ENCODE results near the gene CD247.

The CD247 gene

GRCh38 chr1:167456926-167457325 is 61.4 kb downstream of the CD247 start:
- TF ChIP-seq POLR2AphosphoS5 (IDR thresholded peaks at IDR 0.05; ENCODE audit: borderline replicate concordance, low read depth, low read length): no peak
- TF ChIP-seq EZH2 (IDR thresholded peaks at IDR 0.05): no peak
- TF ChIP-seq FOXP2 (optimal IDR thresholded peaks at IDR 0.05; ENCODE audit: control extremely low read depth, extremely low read length, insufficient read depth): no peak
- Histone ChIP-seq H3K36me3 (ENCODE audit: insufficient read depth, low read length) (no peaks in the 10 kb centered on the region), H3K9me3 (ENCODE audit: low read depth, low read length) (no peaks in the 10 kb centered on the region), H3K4me3 (no peak overlapping the region), H3K27ac (no peak overlapping the region), H3K9ac (ENCODE audit: insufficient read length) (no peak overlapping the region)
- DNase-seq (ENCODE audit: low read depth, low spot score): no peak

- H3K4me3 ChIP-seq: peak overlapping the region; percentile 87
- no peak overlapping the region for H3K27ac ChIP-seq
These were observed 61.8 kb downstream of the CD247 start for GRCh38 chr1:167456524-167456923.

GRCh38 chr1:167455786-167456446 is 62.4 kb downstream of the CD247 start:
- no peak for TF ChIP-seq FOXP2 (optimal IDR thresholded peaks at IDR 0.05; ENCODE audit: control extremely low read depth, extremely low read length, insufficient read depth)
- TF ChIP-seq POLR2AphosphoS5 (IDR thresholded peaks at IDR 0.05; ENCODE audit: borderline replicate concordance, low read depth, low read length): no peak
- H3K4me3 ChIP-seq: peak overlapping the region; percentile 87
- H3K9me3 ChIP-seq (ENCODE audit: low read depth, low read length): no peaks in the 10 kb centered on the region
- H3K9ac ChIP-seq (ENCODE audit: insufficient read length): peak overlapping the region; percentile 81
- H3K27ac ChIP-seq: no peak overlapping the region
- no peak for DNase-seq (ENCODE audit: low read depth, low spot score)
- no peaks in the 10 kb centered on the region for H3K36me3 ChIP-seq (ENCODE audit: insufficient read depth, low read length)

More at GRCh38 chr1:167456524-167456923, 61.8 kb downstream of the CD247 start:
- H3K9me3 ChIP-seq (ENCODE audit: low read depth, low read length): no peaks in the 10 kb centered on the region
- TF ChIP-seq POLR2AphosphoS5 (IDR thresholded peaks at IDR 0.05; ENCODE audit: borderline replicate concordance, low read depth, low read length) (no peak), EZH2 (IDR thresholded peaks at IDR 0.05) (no peak), FOXP2 (optimal IDR thresholded peaks at IDR 0.05; ENCODE audit: control extremely low read depth, extremely low read length, insufficient read depth) (no peak)
- no peak for DNase-seq (ENCODE audit: low read depth, low spot score)
- H3K9ac ChIP-seq (ENCODE audit: insufficient read length): no peak overlapping the region
- no peaks in the 10 kb centered on the region for H3K36me3 ChIP-seq (ENCODE audit: insufficient read depth, low read length)

GRCh38 chr1:167454894-167455785 is 63.2 kb downstream of the CD247 start:
- Histone ChIP-seq H3K4me3 (peak overlapping the region; percentile 87), H3K9me3 (ENCODE audit: low read depth, low read length) (no peaks in the 10 kb centered on the region), H3K36me3 (ENCODE audit: insufficient read depth, low read length) (no peaks in the 10 kb centered on the region), H3K9ac (ENCODE audit: insufficient read length) (peak overlapping the region; percentile 81), H3K27ac (no peak overlapping the region)
- no peak for TF ChIP-seq FOXP2 (optimal IDR thresholded peaks at IDR 0.05; ENCODE audit: control extremely low read depth, extremely low read length, insufficient read depth)
- TF ChIP-seq POLR2AphosphoS5 (IDR thresholded peaks at IDR 0.05; ENCODE audit: borderline replicate concordance, low read depth, low read length): no peak
- TF ChIP-seq EZH2 (IDR thresholded peaks at IDR 0.05): no peak
- DNase-seq (ENCODE audit: low read depth, low spot score): no peak

GRCh38 chr1:167454304-167454893 is 63.9 kb downstream of the CD247 start:
- no peak for DNase-seq (ENCODE audit: low read depth, low spot score)
- Histone ChIP-seq H3K36me3 (ENCODE audit: insufficient read depth, low read length) (no peaks in the 10 kb centered on the region), H3K9me3 (ENCODE audit: low read depth, low read length) (no peaks in the 10 kb centered on the region), H3K9ac (ENCODE audit: insufficient read length) (no peak overlapping the region), H3K4me3 (peak overlapping the region; percentile 87), H3K27ac (no peak overlapping the region)
- TF ChIP-seq POLR2AphosphoS5 (IDR thresholded peaks at IDR 0.05; ENCODE audit: borderline replicate concordance, low read depth, low read length) (no peak), EZH2 (IDR thresholded peaks at IDR 0.05) (no peak), FOXP2 (optimal IDR thresholded peaks at IDR 0.05; ENCODE audit: control extremely low read depth, extremely low read length, insufficient read depth) (no peak)

GRCh38 chr1:167453123-167453522 is 65.2 kb downstream of the CD247 start:
- Histone ChIP-seq H3K9me3 (ENCODE audit: low read depth, low read length) (no peaks in the 10 kb centered on the region), H3K4me3 (no peak overlapping the region), H3K27ac (no peak overlapping the region), H3K9ac (ENCODE audit: insufficient read length) (no peak overlapping the region), H3K36me3 (ENCODE audit: insufficient read depth, low read length) (no peaks in the 10 kb centered on the region)
- no peak for TF ChIP-seq FOXP2 (optimal IDR thresholded peaks at IDR 0.05; ENCODE audit: control extremely low read depth, extremely low read length, insufficient read depth)
- TF ChIP-seq EZH2 (IDR thresholded peaks at IDR 0.05): no peak
- no peak for TF ChIP-seq POLR2AphosphoS5 (IDR thresholded peaks at IDR 0.05; ENCODE audit: borderline replicate concordance, low read depth, low read length)
- DNase-seq (ENCODE audit: low read depth, low spot score): no peak

- H3K4me3 ChIP-seq: no peak overlapping the region
- no peaks in the 10 kb centered on the region for H3K9me3 ChIP-seq (ENCODE audit: low read depth, low read length)
- DNase-seq (ENCODE audit: low read depth, low spot score): no peak
- H3K27ac ChIP-seq: no peak overlapping the region
- H3K36me3 ChIP-seq (ENCODE audit: insufficient read depth, low read length): no peaks in the 10 kb centered on the region
- H3K9ac ChIP-seq (ENCODE audit: insufficient read length): no peak overlapping the region
- TF ChIP-seq FOXP2 (optimal IDR thresholded peaks at IDR 0.05; ENCODE audit: control extremely low read depth, extremely low read length, insufficient read depth) (no peak), EZH2 (IDR thresholded peaks at IDR 0.05) (no peak), POLR2AphosphoS5 (IDR thresholded peaks at IDR 0.05; ENCODE audit: borderline replicate concordance, low read depth, low read length) (no peak)
These were observed 65.8 kb downstream of the CD247 start for GRCh38 chr1:167452483-167452882.

GRCh38 chr1:167450843-167451242 is 67.5 kb downstream of the CD247 start:
- Histone ChIP-seq H3K4me3 (no peak overlapping the region), H3K9me3 (ENCODE audit: low read depth, low read length) (no peaks in the 10 kb centered on the region), H3K9ac (ENCODE audit: insufficient read length) (no peak overlapping the region), H3K36me3 (ENCODE audit: insufficient read depth, low read length) (no peaks in the 10 kb centered on the region), H3K27ac (no peak overlapping the region)
- no peak for DNase-seq (ENCODE audit: low read depth, low spot score)
- no peak for TF ChIP-seq POLR2AphosphoS5 (IDR thresholded peaks at IDR 0.05; ENCODE audit: borderline replicate concordance, low read depth, low read length)
- TF ChIP-seq FOXP2 (optimal IDR thresholded peaks at IDR 0.05; ENCODE audit: control extremely low read depth, extremely low read length, insufficient read depth): no peak
- TF ChIP-seq EZH2 (IDR thresholded peaks at IDR 0.05): no peak

Measured in SK-N-MC (cell line).